Left ventricle myocardium inferior (tissue), 1 donor: ENCODE data around the gene SLC25A3. TPM values are rescaled to one million over a fixed set of nuclear protein-coding genes. Genes with fewer than 3 reads are reported as not detected.

Experiments
- DNase-seq: peaks from one replicate; pipeline ENCODE4 v3.0.0-alpha.2; 2020
- H3K27ac ChIP-seq: fragments of 200-600 bp; replicated peaks from 2 replicates; pipeline ENCODE4 v1.8.0; 2021
- H3K27me3 ChIP-seq: fragments of 200-600 bp; 2 replicates; pipeline ENCODE4 v1.8.0; 2021; ENCODE audit warnings: low read depth
- H3K36me3 ChIP-seq: fragments of 200-600 bp; 2 replicates; pipeline ENCODE4 v1.8.0; 2021
- H3K4me1 ChIP-seq: fragments of 200-600 bp; 2 replicates; pipeline ENCODE4 v1.8.0; 2021
- H3K4me3 ChIP-seq: fragments of 200-600 bp; 2 replicates; pipeline ENCODE4 v1.8.0; 2021; ENCODE audit warnings: mild to moderate bottlenecking, moderate library complexity
- H3K9me3 ChIP-seq: fragments of 200-600 bp; replicated peaks from 2 replicates; pipeline ENCODE4 v1.8.0; 2021
- intact Hi-C: fragments of 100-400 bp; cut with micrococcal nuclease; formaldehyde crosslinking; loops from one replicate; pipeline ENCODE4 v1.11.0; 2022
- total RNA-seq: library from RNA; stranded (reverse); fragmentation: NEBNext Ultra II Directional; extraction: Animal tissue kit (Norgen Biotek cat#: 25700); gene quantifications from one replicate; pipeline ENCODE4 v1.2.1, GENCODE V29; 2021
- TF ChIP-seq, protein P1 (sequence below): fragments of 200-600 bp; IDR thresholded peaks from 2 replicates; pipeline ENCODE4 v1.8.0; 2021; ENCODE audit warnings: antibody characterized with exemption, mild to moderate bottlenecking, borderline replicate concordance
- donor health status: DM: no; HTN: yes; CAD: no; lungs with severe emphysema.

SLC25A3 gene
- total RNA-seq, 1 donor from 2014 or later: 1,638 TPM

DNA sequence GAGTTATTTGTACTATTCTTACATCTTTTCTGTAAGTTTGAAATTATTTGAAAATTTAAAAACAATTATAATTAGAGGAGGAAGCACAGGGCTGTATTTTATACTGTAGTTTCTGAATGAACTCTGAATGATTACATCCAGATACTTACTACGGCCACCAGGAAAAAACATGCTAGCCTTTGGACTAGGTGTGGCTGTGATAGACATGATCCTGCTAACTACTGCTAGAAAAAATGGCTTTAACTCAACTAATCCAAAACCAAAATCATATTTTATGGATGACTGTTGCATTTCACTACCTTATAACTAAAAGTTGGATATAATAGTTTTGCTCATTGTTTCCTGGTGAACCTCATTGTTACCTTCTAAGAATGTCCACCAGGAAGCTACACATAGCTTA, 15.1 kb upstream of the SLC25A3 start:
- Histone ChIP-seq H3K4me3 (no peak overlapping the region), H3K9me3 (no peaks in the 10 kb centered on the region), H3K27ac (no peak overlapping the region), H3K27me3 (no peaks in the 10 kb centered on the region), H3K36me3 (no peaks in the 10 kb centered on the region), H3K4me1 (no peaks in the 10 kb centered on the region)
- TF ChIP-seq, protein P1, sequence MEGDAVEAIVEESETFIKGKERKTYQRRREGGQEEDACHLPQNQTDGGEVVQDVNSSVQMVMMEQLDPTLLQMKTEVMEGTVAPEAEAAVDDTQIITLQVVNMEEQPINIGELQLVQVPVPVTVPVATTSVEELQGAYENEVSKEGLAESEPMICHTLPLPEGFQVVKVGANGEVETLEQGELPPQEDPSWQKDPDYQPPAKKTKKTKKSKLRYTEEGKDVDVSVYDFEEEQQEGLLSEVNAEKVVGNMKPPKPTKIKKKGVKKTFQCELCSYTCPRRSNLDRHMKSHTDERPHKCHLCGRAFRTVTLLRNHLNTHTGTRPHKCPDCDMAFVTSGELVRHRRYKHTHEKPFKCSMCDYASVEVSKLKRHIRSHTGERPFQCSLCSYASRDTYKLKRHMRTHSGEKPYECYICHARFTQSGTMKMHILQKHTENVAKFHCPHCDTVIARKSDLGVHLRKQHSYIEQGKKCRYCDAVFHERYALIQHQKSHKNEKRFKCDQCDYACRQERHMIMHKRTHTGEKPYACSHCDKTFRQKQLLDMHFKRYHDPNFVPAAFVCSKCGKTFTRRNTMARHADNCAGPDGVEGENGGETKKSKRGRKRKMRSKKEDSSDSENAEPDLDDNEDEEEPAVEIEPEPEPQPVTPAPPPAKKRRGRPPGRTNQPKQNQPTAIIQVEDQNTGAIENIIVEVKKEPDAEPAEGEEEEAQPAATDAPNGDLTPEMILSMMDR: no peak
- intact Hi-C loops: no loop called here
- DNase-seq: no peak

DNA sequence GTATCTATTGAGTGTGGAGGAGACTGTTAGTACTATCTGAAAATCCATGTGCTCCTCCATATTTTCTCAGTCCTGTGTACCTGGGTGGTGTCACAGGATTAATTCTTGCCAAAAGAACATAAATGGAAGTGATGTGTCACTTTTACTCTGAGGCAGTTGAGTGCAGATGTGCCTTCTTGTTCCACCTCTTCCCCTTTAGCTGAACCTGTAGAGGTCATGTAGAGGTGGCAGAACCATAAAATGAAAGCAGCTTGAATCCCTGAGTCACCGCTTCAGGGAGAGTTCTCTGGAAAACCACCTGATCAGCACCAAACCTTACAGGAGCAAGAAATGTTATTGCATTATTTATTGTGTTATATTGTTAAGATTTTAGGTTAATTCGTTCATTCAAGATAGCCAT, 14.7 kb upstream of the SLC25A3 start:
- intact Hi-C loops: no loop called here
- Histone ChIP-seq H3K4me1 (no peaks in the 10 kb centered on the region), H3K27me3 (no peaks in the 10 kb centered on the region), H3K4me3 (no peak overlapping the region), H3K9me3 (no peaks in the 10 kb centered on the region), H3K27ac (no peak overlapping the region), H3K36me3 (no peaks in the 10 kb centered on the region)
- no peak for DNase-seq
- TF ChIP-seq, protein P1: no peak

DNA sequence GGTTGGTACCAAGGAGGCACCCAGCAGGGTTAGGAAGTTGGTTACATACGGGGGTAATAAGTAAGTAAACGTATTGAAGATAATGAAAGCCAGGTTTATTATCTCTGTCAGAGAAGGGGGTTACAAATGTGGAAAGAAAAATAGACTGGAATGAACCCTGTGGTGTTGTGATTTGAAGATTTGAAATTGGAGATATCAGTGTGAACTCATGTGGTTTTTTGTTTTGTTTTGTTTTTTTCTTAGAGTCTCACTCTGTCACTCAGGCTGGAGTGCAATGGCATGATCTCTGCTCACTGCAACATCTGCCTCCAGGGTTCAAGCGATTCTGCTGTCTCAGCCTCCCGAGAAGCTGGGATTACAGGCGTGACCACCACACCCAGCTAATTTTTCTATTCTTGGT, 14.1 kb upstream of the SLC25A3 start:
- no peaks in the 10 kb centered on the region for H3K36me3 ChIP-seq
- no peaks in the 10 kb centered on the region for H3K27me3 ChIP-seq
- DNase-seq: no peak
- no peak overlapping the region for H3K27ac ChIP-seq
- no peaks in the 10 kb centered on the region for H3K4me1 ChIP-seq
- TF ChIP-seq, protein P1: no peak
- H3K9me3 ChIP-seq: no peaks in the 10 kb centered on the region
- intact Hi-C loops: no loop called here
- H3K4me3 ChIP-seq: no peak overlapping the region

DNA sequence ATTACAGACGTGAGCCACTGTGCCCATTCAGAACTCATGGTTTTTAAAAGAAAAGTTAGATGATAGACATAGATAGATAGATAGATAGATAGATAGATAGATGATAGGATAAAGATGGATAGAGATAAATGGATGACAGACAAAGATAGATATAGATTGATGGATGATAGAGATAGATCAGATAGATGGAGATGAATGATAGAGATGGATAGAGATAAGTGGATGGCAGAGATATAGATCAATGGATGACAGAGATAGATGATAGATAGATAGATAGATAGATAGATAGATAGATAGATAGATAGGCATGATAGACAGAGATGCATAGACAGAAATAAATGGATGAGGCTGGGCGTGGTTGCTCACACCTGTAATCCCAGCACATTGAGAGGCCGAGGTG, 13.7 kb upstream of the SLC25A3 start:
- Histone ChIP-seq H3K4me1 (no peaks in the 10 kb centered on the region), H3K27me3 (no peaks in the 10 kb centered on the region), H3K36me3 (no peaks in the 10 kb centered on the region), H3K27ac (no peak overlapping the region), H3K4me3 (no peak overlapping the region), H3K9me3 (no peaks in the 10 kb centered on the region)
- TF ChIP-seq, protein P1: no peak
- DNase-seq: no peak
- intact Hi-C loops: no loop called here

- no peaks in the 10 kb centered on the region for H3K27me3 ChIP-seq
- H3K27ac ChIP-seq: no peak overlapping the region
- TF ChIP-seq, protein P1: no peak
- DNase-seq: no peak
- no peaks in the 10 kb centered on the region for H3K9me3 ChIP-seq
- H3K4me1 ChIP-seq: no peaks in the 10 kb centered on the region
- no peaks in the 10 kb centered on the region for H3K36me3 ChIP-seq
- no peak overlapping the region for H3K4me3 ChIP-seq
- intact Hi-C loops: no loop called here
Measured at GRCh38 chr12:98580695-98581094, 12.8 kb upstream of the SLC25A3 start.

GRCh38 chr12:98581101-98581500, 12.4 kb upstream of the SLC25A3 start:
- Histone ChIP-seq H3K36me3 (no peaks in the 10 kb centered on the region), H3K27me3 (no peaks in the 10 kb centered on the region), H3K4me3 (no peak overlapping the region), H3K4me1 (no peaks in the 10 kb centered on the region), H3K27ac (no peak overlapping the region), H3K9me3 (no peaks in the 10 kb centered on the region)
- intact Hi-C loops: no loop called here
- TF ChIP-seq, protein P1: no peak
- DNase-seq: no peak
